OCI-LY1 (cell line): Measurements from ENCODE around the gene TBPL1.

Experiments used
- H2AFZ ChIP-seq: fragments of 200-600 bp; sonication (generic), shearing (Covaris generic); 2 replicates; pipeline ENCODE4 v1.6.0; 2014; ENCODE audit warnings: antibody characterized with exemption, mild to moderate bottlenecking, low read length
- H3F3A ChIP-seq: fragments of 200-600 bp; sonication (generic), shearing (Covaris generic); 2 replicates; pipeline ENCODE4 v1.6.0; 2014; ENCODE audit warnings: mild to moderate bottlenecking, antibody characterized with exemption, low read length, moderate library complexity; ENCODE audit not compliant: insufficient read depth
- H3K27ac ChIP-seq: fragments of 200-600 bp; sonication (generic); 2 replicates; pipeline ENCODE4 v1.5.1; 2014; ENCODE audit warnings: low read length, mixed run types, mild to moderate bottlenecking, low read depth; ENCODE audit not compliant: poor library complexity, severe bottlenecking
- H3K27me3 ChIP-seq: fragments of 200-600 bp; sonication (generic); 2 replicates; pipeline ENCODE4 v1.6.0; 2014; ENCODE audit warnings: antibody characterized with exemption, mild to moderate bottlenecking, low read length, moderate library complexity; ENCODE audit not compliant: insufficient read depth
- H3K36me3 ChIP-seq: fragments of 200-600 bp; sonication (generic); 2 replicates; pipeline ENCODE4 v1.6.1; 2014; ENCODE audit warnings: mild to moderate bottlenecking, antibody characterized with exemption, low read length, moderate library complexity, mixed read lengths; ENCODE audit not compliant: insufficient read depth
- H3K4me1 ChIP-seq: fragments of 200-600 bp; sonication (generic); 2 replicates; pipeline ENCODE4 v1.5.1; 2014; ENCODE audit warnings: mild to moderate bottlenecking, low read length, moderate library complexity; ENCODE audit not compliant: insufficient read depth, severe bottlenecking
- H3K4me2 ChIP-seq: fragments of 200-600 bp; sonication (generic), shearing (Covaris generic); 2 replicates; pipeline ENCODE4 v1.6.1; 2014; ENCODE audit warnings: low read length
- H3K4me3 ChIP-seq: fragments of 200-600 bp; sonication (generic); 2 replicates; pipeline ENCODE4 v1.5.1; 2014; ENCODE audit warnings: low read length, low read depth, mild to moderate bottlenecking, mixed read lengths; ENCODE audit not compliant: poor library complexity, severe bottlenecking
- H3K79me2 ChIP-seq: fragments of 200-600 bp; shearing (Covaris generic); 2 replicates; pipeline ENCODE4 v1.6.1; 2016; ENCODE audit warnings: mixed run types, low read length, mixed read lengths; ENCODE audit not compliant: insufficient read depth
- H3K9ac ChIP-seq: fragments of 200-600 bp; sonication (generic), shearing (Covaris generic); 2 replicates; pipeline ENCODE4 v1.6.1; 2014; ENCODE audit warnings: mild to moderate bottlenecking, low read length, mixed read lengths
- H3K9me2 ChIP-seq: fragments of 200-600 bp; sonication (generic), shearing (Covaris generic); 2 replicates; pipeline ENCODE4 v1.6.1; 2014; ENCODE audit warnings: low read depth, mild to moderate bottlenecking, low read length, mixed read lengths
- H3K9me3 ChIP-seq: fragments of 200-600 bp; shearing (Covaris generic); 2 replicates; pipeline ENCODE4 v1.6.1; 2014; ENCODE audit warnings: low read length, mixed read lengths
- H4K20me1 ChIP-seq: fragments of 200-600 bp; sonication (generic), shearing (Covaris generic); 2 replicates; pipeline ENCODE4 v1.6.0; 2016; ENCODE audit warnings: mild to moderate bottlenecking, low read length; ENCODE audit not compliant: insufficient read depth
- EZH2 ChIP-seq: fragments of 200-600 bp; sonication (generic), shearing (Covaris generic); IDR thresholded peaks from 2 replicates; pipeline ENCODE4 v1.8.0; 2017; ENCODE audit warnings: borderline replicate concordance, mixed run types, mild to moderate bottlenecking, antibody characterized with exemption, low read length, moderate library complexity, mixed read lengths
- TF ChIP-seq, protein P1 (sequence below): fragments of 200-600 bp; sonication (generic), shearing (Covaris generic); IDR thresholded peaks from 2 replicates; pipeline ENCODE4 v1.5.1; 2017; ENCODE audit warnings: mild to moderate bottlenecking, antibody characterized with exemption, low read length, moderate library complexity, mixed read lengths

The TBPL1 gene

DNA sequence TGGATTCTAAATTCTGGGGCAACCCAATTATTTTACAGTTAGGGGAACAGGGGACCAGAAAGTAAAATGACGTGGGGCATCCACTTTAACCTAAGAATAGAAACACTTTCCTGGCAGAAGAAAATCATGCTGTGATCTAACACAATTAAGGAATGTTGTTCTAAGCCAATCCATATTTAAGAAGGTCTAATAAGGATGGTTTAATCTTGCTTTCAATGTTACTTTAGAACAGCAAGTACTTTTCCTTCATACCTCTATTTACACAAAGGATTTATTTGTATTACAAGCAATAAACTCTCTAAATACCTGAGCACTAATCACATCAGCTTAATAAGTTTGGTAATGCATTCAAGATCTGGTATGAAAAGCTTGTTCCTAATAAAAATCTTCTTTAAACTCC lies 67.0 kb downstream of the TBPL1 start:
- no peak overlapping the region for H3K9ac ChIP-seq
- H3K79me2 ChIP-seq: no peaks in the 10 kb centered on the region
- H3K9me3 ChIP-seq: no peaks in the 10 kb centered on the region
- H3K4me3 ChIP-seq: no peak overlapping the region
- H3K4me1 ChIP-seq: no peaks in the 10 kb centered on the region
- H3F3A ChIP-seq: no peaks in the 10 kb centered on the region
- no peaks in the 10 kb centered on the region for H4K20me1 ChIP-seq
- H3K9me2 ChIP-seq: no peaks in the 10 kb centered on the region
- no peaks in the 10 kb centered on the region for H3K27me3 ChIP-seq
- no peaks in the 10 kb centered on the region for H3K36me3 ChIP-seq
- H2AFZ ChIP-seq: no peak overlapping the region
- no peak for TF ChIP-seq EZH2
- TF ChIP-seq, protein P1, sequence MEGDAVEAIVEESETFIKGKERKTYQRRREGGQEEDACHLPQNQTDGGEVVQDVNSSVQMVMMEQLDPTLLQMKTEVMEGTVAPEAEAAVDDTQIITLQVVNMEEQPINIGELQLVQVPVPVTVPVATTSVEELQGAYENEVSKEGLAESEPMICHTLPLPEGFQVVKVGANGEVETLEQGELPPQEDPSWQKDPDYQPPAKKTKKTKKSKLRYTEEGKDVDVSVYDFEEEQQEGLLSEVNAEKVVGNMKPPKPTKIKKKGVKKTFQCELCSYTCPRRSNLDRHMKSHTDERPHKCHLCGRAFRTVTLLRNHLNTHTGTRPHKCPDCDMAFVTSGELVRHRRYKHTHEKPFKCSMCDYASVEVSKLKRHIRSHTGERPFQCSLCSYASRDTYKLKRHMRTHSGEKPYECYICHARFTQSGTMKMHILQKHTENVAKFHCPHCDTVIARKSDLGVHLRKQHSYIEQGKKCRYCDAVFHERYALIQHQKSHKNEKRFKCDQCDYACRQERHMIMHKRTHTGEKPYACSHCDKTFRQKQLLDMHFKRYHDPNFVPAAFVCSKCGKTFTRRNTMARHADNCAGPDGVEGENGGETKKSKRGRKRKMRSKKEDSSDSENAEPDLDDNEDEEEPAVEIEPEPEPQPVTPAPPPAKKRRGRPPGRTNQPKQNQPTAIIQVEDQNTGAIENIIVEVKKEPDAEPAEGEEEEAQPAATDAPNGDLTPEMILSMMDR: no peak
- no peak overlapping the region for H3K27ac ChIP-seq
- no peak overlapping the region for H3K4me2 ChIP-seq

DNA sequence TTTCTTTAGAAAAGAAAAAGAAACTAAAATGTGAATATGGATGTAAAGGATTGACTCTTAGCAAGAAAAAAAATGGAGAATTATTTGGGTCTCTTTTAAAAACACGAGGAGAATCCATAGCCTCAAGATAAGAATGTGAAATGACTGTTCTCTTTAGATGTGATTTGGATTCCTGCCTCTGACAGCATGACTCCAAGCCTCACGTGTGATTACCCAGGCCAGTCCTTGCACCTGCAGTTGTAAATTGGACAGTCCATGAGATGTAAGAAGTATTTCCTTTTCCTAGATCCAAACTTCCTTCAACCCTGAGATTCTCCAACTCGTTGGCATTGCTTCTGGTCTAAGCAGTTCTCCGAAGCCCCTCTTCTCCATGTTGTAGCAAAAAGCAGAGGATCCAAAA lies 67.5 kb downstream of the TBPL1 start:
- Histone ChIP-seq H3F3A (no peaks in the 10 kb centered on the region), H3K36me3 (no peaks in the 10 kb centered on the region), H3K4me3 (no peak overlapping the region), H3K79me2 (no peaks in the 10 kb centered on the region), H3K4me1 (no peaks in the 10 kb centered on the region), H3K9me2 (no peaks in the 10 kb centered on the region), H3K27ac (no peak overlapping the region), H3K9me3 (no peaks in the 10 kb centered on the region), H4K20me1 (no peaks in the 10 kb centered on the region), H3K9ac (no peak overlapping the region), H2AFZ (no peak overlapping the region), H3K4me2 (no peak overlapping the region), H3K27me3 (no peaks in the 10 kb centered on the region)
- TF ChIP-seq, protein P1: no peak
- no peak for TF ChIP-seq EZH2

DNA sequence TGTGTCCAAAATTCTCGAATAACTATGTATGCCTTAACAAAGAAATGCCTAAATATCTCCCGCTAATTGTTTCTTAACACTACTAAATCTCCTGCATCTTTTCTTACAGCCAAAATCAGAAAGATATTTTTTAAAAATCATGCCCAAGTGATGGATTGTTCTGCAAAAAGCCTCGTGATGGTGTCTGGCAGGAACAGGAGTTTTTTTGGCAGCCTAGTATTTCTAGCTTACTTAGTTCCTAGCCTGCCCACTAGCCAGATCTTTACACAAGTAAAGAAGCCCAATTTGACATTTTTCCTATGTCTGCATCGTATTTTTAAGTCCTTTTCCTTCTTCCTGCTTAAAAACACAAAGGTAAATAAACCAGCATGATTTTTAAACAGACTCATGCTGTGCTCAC lies 67.9 kb downstream of the TBPL1 start:
- Histone ChIP-seq H3K4me1 (no peaks in the 10 kb centered on the region), H3K9me3 (no peaks in the 10 kb centered on the region), H4K20me1 (no peaks in the 10 kb centered on the region), H3K27me3 (no peaks in the 10 kb centered on the region), H3K79me2 (no peaks in the 10 kb centered on the region), H3K4me3 (no peak overlapping the region), H2AFZ (no peak overlapping the region), H3K27ac (no peak overlapping the region), H3F3A (no peaks in the 10 kb centered on the region), H3K9ac (no peak overlapping the region), H3K4me2 (no peak overlapping the region), H3K9me2 (no peaks in the 10 kb centered on the region), H3K36me3 (no peaks in the 10 kb centered on the region)
- no peak for TF ChIP-seq EZH2
- TF ChIP-seq, protein P1: no peak
